HG03103 (cell line): ENCODE measurements around the gene STPG2.

Source experiments
- ATAC-seq: cut with Tn5 transposase; IDR thresholded peaks from one replicate; pipeline ENCODE4 v1.9.1; 2021; ENCODE audit warnings: low read depth; ENCODE audit not compliant: unreplicated experiment

STPG2 gene

GRCh38 chr4:97845758-97846157, 297.5 kb downstream of the STPG2 start:
- ATAC-seq, result no peak

- ATAC-seq, result no peak
Observed at GRCh38 chr4:97841512-97841911, 301.8 kb downstream of the STPG2 start.

- no peak for ATAC-seq
Observed at GRCh38 chr4:97836662-97837061, 306.6 kb downstream of the STPG2 start.

- ATAC-seq, result no peak
Observed at GRCh38 chr4:97828646-97829045, 314.6 kb downstream of the STPG2 start.

GRCh38 chr4:97819294-97819693, 324.0 kb downstream of the STPG2 start:
- ATAC-seq, result no peak

GRCh38 chr4:97812768-97813167, 330.5 kb downstream of the STPG2 start:
- no peak for ATAC-seq

GRCh38 chr4:97786306-97786920, 356.9 kb downstream of the STPG2 start:
- no peak for ATAC-seq

- no peak for ATAC-seq
Observed at GRCh38 chr4:97778174-97778573, 365.1 kb downstream of the STPG2 start.

GRCh38 chr4:97774347-97774989, 368.8 kb downstream of the STPG2 start:
- ATAC-seq, result no peak

- no peak for ATAC-seq
Observed at GRCh38 chr4:97770222-97770621, 373.1 kb downstream of the STPG2 start.

GRCh38 chr4:97762115-97762512, 381.2 kb downstream of the STPG2 start:
- ATAC-seq, result no peak

GRCh38 chr4:97761445-97762114, 381.7 kb downstream of the STPG2 start:
- ATAC-seq, result no peak

GRCh38 chr4:97759785-97760184, 383.5 kb downstream of the STPG2 start:
- ATAC-seq, result no peak

GRCh38 chr4:97752599-97752998, 390.7 kb downstream of the STPG2 start:
- no peak for ATAC-seq

GRCh38 chr4:97747945-97748344, 395.3 kb downstream of the STPG2 start:
- no peak for ATAC-seq

GRCh38 chr4:97720869-97721432, 422.3 kb downstream of the STPG2 start:
- no peak for ATAC-seq

GRCh38 chr4:97691111-97691605, 452.1 kb downstream of the STPG2 start:
- no peak for ATAC-seq

GRCh38 chr4:97670703-97671269, 472.5 kb downstream of the STPG2 start:
- no peak for ATAC-seq

- no peak for ATAC-seq
Observed at GRCh38 chr4:97665553-97665952, 477.7 kb downstream of the STPG2 start.

- no peak for ATAC-seq
Observed at GRCh38 chr4:97664741-97665140, 478.5 kb downstream of the STPG2 start.

GRCh38 chr4:97662133-97662532, 481.1 kb downstream of the STPG2 start:
- no peak for ATAC-seq
